PC-9 (cell line): ENCODE measurements around the gene ATXN1. TPM values are rescaled to one million over a fixed set of nuclear protein-coding genes. Genes with fewer than 3 reads are reported as not detected.

Source experiments
- BruUV-seq: library from RNA; stranded (reverse); fragments of 400-500 nt; replicated peaks from 2 replicates; lab custom pipeline; 2021; lab: Mats Ljungman, UMichigan
- CTCF ChIA-PET: fragments of 300-600 bp; sonication (Branson Sonifier 250); formaldehyde crosslinking; loops from one replicate; lab custom pipeline; 2022; ENCODE audit warnings: antibody characterized with exemption; lab: Charles Lee
- POLR2A ChIA-PET: fragments of 300-600 bp; sonication (Branson Sonifier 250); formaldehyde crosslinking; loops from one replicate; lab custom pipeline; 2022; ENCODE audit warnings: antibody characterized with exemption; ENCODE audit not compliant: unreplicated experiment; lab: Charles Lee
- DNase-seq, 2 experiments: peaks; one replicate each; pipeline versions ENCODE4 v3.0.0 to v3.0.0-alpha.2; 2015 to 2022; ENCODE audit warnings: mixed read lengths in 1 of 2
- H2AFZ ChIP-seq: fragments of 200-600 bp; sonication (generic); 2 replicates; pipeline ENCODE4 v1.8.1; 2017; ENCODE audit warnings: antibody characterized with exemption
- H3F3A ChIP-seq: fragments of 200-600 bp; sonication (generic); 2 replicates; pipeline ENCODE4 v1.8.1; 2017; ENCODE audit warnings: antibody characterized with exemption, mild to moderate bottlenecking, low read depth; ENCODE audit not compliant: insufficient read depth
- H3K27ac ChIP-seq: fragments of 200-600 bp; sonication (generic); 2 replicates; pipeline ENCODE4 v1.6.1; 2016; ENCODE audit warnings: mixed run types
- H3K27me3 ChIP-seq: fragments of 200-600 bp; sonication (generic); 2 replicates; pipeline ENCODE4 v1.6.1; 2016; ENCODE audit warnings: low read depth, mixed run types; ENCODE audit not compliant: insufficient read depth
- H3K36me3 ChIP-seq: fragments of 200-600 bp; sonication (generic); 2 replicates; pipeline ENCODE4 v1.6.1; 2016; ENCODE audit warnings: low read depth, mixed run types
- H3K4me1 ChIP-seq: fragments of 200-600 bp; sonication (generic); replicated peaks from 2 replicates; pipeline ENCODE4 v1.6.1; 2016; ENCODE audit warnings: mixed run types; ENCODE audit not compliant: insufficient read depth
- H3K4me2 ChIP-seq: fragments of 200-600 bp; sonication (generic); 2 replicates; pipeline ENCODE4 v1.6.1; 2017; ENCODE audit warnings: mixed run types
- H3K4me3 ChIP-seq: fragments of 200-600 bp; sonication (generic); 2 replicates; pipeline ENCODE4 v1.6.1; 2016; ENCODE audit warnings: mixed run types
- H3K79me2 ChIP-seq: fragments of 200-600 bp; sonication (generic); 2 replicates; pipeline ENCODE4 v1.6.1; 2017; ENCODE audit warnings: low read depth, mixed run types
- H3K9me2 ChIP-seq: fragments of 200-600 bp; sonication (generic); 2 replicates; pipeline ENCODE4 v1.8.1; 2017; ENCODE audit warnings: mild to moderate bottlenecking; ENCODE audit not compliant: insufficient read depth
- H3K9me3 ChIP-seq: fragments of 200-600 bp; sonication (generic); 2 replicates; pipeline ENCODE4 v1.8.1; 2016; ENCODE audit warnings: low read depth; ENCODE audit not compliant: insufficient read depth
- H4K20me1 ChIP-seq: fragments of 200-600 bp; sonication (generic); 2 replicates; pipeline ENCODE4 v1.8.1; 2017; ENCODE audit not compliant: insufficient read depth
- CTCF ChIP-seq: fragments of 200-600 bp; sonication (generic); conservative IDR thresholded peaks from 2 replicates; pipeline ENCODE4 v1.6.1; 2017; ENCODE audit warnings: mixed run types, antibody characterized with exemption, mild to moderate bottlenecking, moderate library complexity
- EZH2 ChIP-seq: fragments of 200-600 bp; sonication (generic); IDR thresholded peaks from 2 replicates; pipeline ENCODE4 v1.8.0; 2017; ENCODE audit warnings: antibody characterized with exemption, low read depth
- intact Hi-C: fragments of 100-400 bp; cut with micrococcal nuclease; formaldehyde crosslinking; loops from one replicate; pipeline ENCODE4 v1.10.0; 2022; ENCODE audit not compliant: unreplicated experiment
- total RNA-seq: library from RNA; stranded (reverse); gene quantifications from 2 replicates; pipeline ENCODE4 v1.2.3, GENCODE V29; 2021

Gene ATXN1
- total RNA-seq, 1 experiment from 2014 or later: 42.7 TPM

- intact Hi-C loops: no loop called here
- no peaks in the 10 kb centered on the region for H3K79me2 ChIP-seq
- TF ChIP-seq EZH2: no peak
- no peak for TF ChIP-seq CTCF
- no peak overlapping the region for H2AFZ ChIP-seq
- POLR2A ChIA-PET: interaction anchor here (0.8 kb wide), 1 partner anchor 20 kb away, joined by 4 read pairs; no protein-coding TSS in a partner anchor
- no peaks in the 10 kb centered on the region; the same call in 1 of the 2 replicates for H3F3A ChIP-seq
- DNase-seq: no peak
- no peaks in the 10 kb centered on the region for H3K27me3 ChIP-seq
- no peaks in the 10 kb centered on the region for H4K20me1 ChIP-seq
- no peak overlapping the region for H3K4me3 ChIP-seq
- H3K36me3 ChIP-seq: no peaks in the 10 kb centered on the region
- no peaks in the 10 kb centered on the region; the same call in 1 of the 2 replicates for H3K4me1 ChIP-seq
- CTCF ChIA-PET: no interaction called here
- H3K9me2 ChIP-seq: no peaks in the 10 kb centered on the region
- no peaks in the 10 kb centered on the region for H3K9me3 ChIP-seq
- no peak overlapping the region for H3K4me2 ChIP-seq
- H3K27ac ChIP-seq: no peak overlapping the region
- no TSS peak for BruUV-seq
These were observed 24.1 kb downstream of the ATXN1 start for GRCh38 chr6:16736856-16737775.

- H3K4me2 ChIP-seq: no peak overlapping the region
- no peaks in the 10 kb centered on the region for H3K36me3 ChIP-seq
- BruUV-seq: no TSS peak
- TF ChIP-seq CTCF (no peak), EZH2 (no peak)
- H2AFZ ChIP-seq: no peak overlapping the region
- ChIA-PET POLR2A (no interaction called here), CTCF (interaction anchor here (0.6 kb wide), 1 partner anchor 148 kb away, joined by 5 read pairs; no protein-coding TSS in a partner anchor)
- no peaks in the 10 kb centered on the region for H3F3A ChIP-seq
- H3K4me3 ChIP-seq: no peak overlapping the region
- H3K27ac ChIP-seq: no peak overlapping the region
- no peaks in the 10 kb centered on the region for H3K9me3 ChIP-seq
- H3K9me2 ChIP-seq: no peaks in the 10 kb centered on the region
- H3K27me3 ChIP-seq: no peaks in the 10 kb centered on the region
- no peaks in the 10 kb centered on the region for H3K4me1 ChIP-seq
- intact Hi-C loops: no loop called here
- no peak for DNase-seq
- no peaks in the 10 kb centered on the region for H4K20me1 ChIP-seq
- no peaks in the 10 kb centered on the region for H3K79me2 ChIP-seq
These were observed 26.2 kb downstream of the ATXN1 start for GRCh38 chr6:16735014-16735413.

- ChIA-PET POLR2A (interaction anchor here (0.8 kb wide), 1 partner anchor 31 kb away, joined by 3 read pairs; no protein-coding TSS in a partner anchor), CTCF (interaction anchor here (0.9 kb wide), 1 partner anchor 40 kb away, joined by 4 read pairs; no protein-coding TSS in a partner anchor)
- H3K4me2 ChIP-seq: no peak overlapping the region
- H3K9me2 ChIP-seq: no peaks in the 10 kb centered on the region
- H4K20me1 ChIP-seq: no peaks in the 10 kb centered on the region
- H3K79me2 ChIP-seq: no peaks in the 10 kb centered on the region
- DNase-seq: no peak
- H3K4me1 ChIP-seq: no peaks in the 10 kb centered on the region
- TF ChIP-seq EZH2: no peak
- no peak for TF ChIP-seq CTCF
- no peaks in the 10 kb centered on the region for H3K27me3 ChIP-seq
- H3K4me3 ChIP-seq: no peak overlapping the region
- H3K27ac ChIP-seq: no peak overlapping the region
- H3K9me3 ChIP-seq: no peaks in the 10 kb centered on the region
- no peaks in the 10 kb centered on the region for H3F3A ChIP-seq
- no peaks in the 10 kb centered on the region for H3K36me3 ChIP-seq
- intact Hi-C loops: no loop called here
- BruUV-seq: no TSS peak
- H2AFZ ChIP-seq: no peak overlapping the region
These were observed 28.2 kb downstream of the ATXN1 start for GRCh38 chr6:16733085-16733484.
